ACC112 (cell line): ENCODE results near the gene CSTF1.

ENCODE experiments used
- H2AFZ ChIP-seq: fragments of 200-600 bp; sonication (generic); one replicate; pipeline ENCODE4 v1.6.0; 2017; ENCODE audit warnings: antibody characterized with exemption, low read length; ENCODE audit not compliant: unreplicated experiment
- H3K27ac ChIP-seq: fragments of 200-600 bp; sonication (generic); 2 replicates; pipeline ENCODE4 v1.5.1; 2014; ENCODE audit warnings: low read depth, mild to moderate bottlenecking, antibody characterized with exemption, low read length, moderate library complexity
- H3K27me3 ChIP-seq: fragments of 200-600 bp; sonication (generic); 2 replicates; pipeline ENCODE4 v1.6.1; 2014; ENCODE audit warnings: mild to moderate bottlenecking, antibody characterized with exemption, low read length, moderate library complexity, mixed read lengths; ENCODE audit not compliant: insufficient read depth
- H3K36me3 ChIP-seq: fragments of 200-600 bp; sonication (generic); 2 replicates; pipeline ENCODE4 v1.6.1; 2016; ENCODE audit warnings: mild to moderate bottlenecking, antibody characterized with exemption, low read length, moderate library complexity, mixed read lengths; ENCODE audit not compliant: insufficient read depth
- H3K4me1 ChIP-seq: fragments of 200-600 bp; sonication (generic); one replicate; pipeline ENCODE4 v1.6.1; 2016; ENCODE audit warnings: low read length, mixed read lengths; ENCODE audit not compliant: insufficient read depth, unreplicated experiment, control insufficient read depth
- H3K4me3 ChIP-seq: fragments of 200-600 bp; sonication (generic); 2 replicates; pipeline ENCODE4 v1.5.1; 2014; ENCODE audit warnings: mild to moderate bottlenecking, low read depth, low read length
- H3K79me2 ChIP-seq: fragments of 200-600 bp; sonication (generic); one replicate; pipeline ENCODE4 v1.6.0; 2016; ENCODE audit warnings: low read length; ENCODE audit not compliant: control insufficient read depth, unreplicated experiment, insufficient read depth

Gene CSTF1

GRCh38 chr20:56392132-56392880 lies at the start of gene CSTF1, which contains the start of gene AURKA:
TSS of gene CSTF1 (plus strand) at chr20:56392645. CDS start at chr20:56395553, 2,908 bp downstream.
TSS of gene AURKA (minus strand) at chr20:56392215. CDS start at chr20:56388197, 4,018 bp downstream.
- peak within 1 kb of the TSS; percentile 83 for H2AFZ ChIP-seq
- peak within 1 kb of the TSS; percentile 92 for H3K27ac ChIP-seq
- peaks cover 19% of the 10 kb centered on the region for H3K36me3 ChIP-seq
- H3K79me2 ChIP-seq, result peaks cover 83% of the 10 kb centered on the region
- H3K27me3 ChIP-seq, result no peaks in the 10 kb centered on the region
- peaks cover 17% of the 10 kb centered on the region for H3K4me1 ChIP-seq
- peak within 1 kb of the TSS; percentile 89 for H3K4me3 ChIP-seq

GRCh38 chr20:56342783-56343182 lies 49.7 kb upstream of the CSTF1 start:
- H2AFZ ChIP-seq, result no peak overlapping the region
- H3K27me3 ChIP-seq, result peaks cover 28% of the 10 kb centered on the region
- no peak overlapping the region for H3K4me3 ChIP-seq
- H3K36me3 ChIP-seq, result no peaks in the 10 kb centered on the region
- no peaks in the 10 kb centered on the region for H3K79me2 ChIP-seq
- no peak overlapping the region for H3K27ac ChIP-seq
- H3K4me1 ChIP-seq, result no peaks in the 10 kb centered on the region

GRCh38 chr20:56343861-56344381 lies 48.5 kb upstream of the CSTF1 start:
- Histone ChIP-seq H3K27me3 (peaks cover 28% of the 10 kb centered on the region), H3K79me2 (no peaks in the 10 kb centered on the region), H3K36me3 (no peaks in the 10 kb centered on the region), H3K4me3 (0 out of 2 replicates have a peak overlapping the region, but pooled peaks have one; percentile 43), H3K4me1 (no peaks in the 10 kb centered on the region), H3K27ac (no peak overlapping the region), H2AFZ (no peak overlapping the region)

- Histone ChIP-seq H3K27ac (no peak overlapping the region), H3K27me3 (peaks cover 28% of the 10 kb centered on the region), H3K36me3 (no peaks in the 10 kb centered on the region), H3K4me1 (no peaks in the 10 kb centered on the region), H2AFZ (no peak overlapping the region), H3K79me2 (no peaks in the 10 kb centered on the region), H3K4me3 (no peak overlapping the region)
These were observed 46.5 kb upstream of the CSTF1 start for GRCh38 chr20:56345911-56346310.

- no peak overlapping the region for H3K4me3 ChIP-seq
- no peaks in the 10 kb centered on the region for H3K4me1 ChIP-seq
- no peaks in the 10 kb centered on the region for H3K36me3 ChIP-seq
- no peak overlapping the region for H2AFZ ChIP-seq
- no peaks in the 10 kb centered on the region for H3K79me2 ChIP-seq
- H3K27ac ChIP-seq, result no peak overlapping the region
- peaks cover 27% of the 10 kb centered on the region for H3K27me3 ChIP-seq
These were observed 44.7 kb upstream of the CSTF1 start for GRCh38 chr20:56347628-56348304.

GRCh38 chr20:56348305-56348693 lies 44.1 kb upstream of the CSTF1 start:
- Histone ChIP-seq H3K27ac (no peak overlapping the region), H3K27me3 (peaks cover 26% of the 10 kb centered on the region), H3K4me1 (no peaks in the 10 kb centered on the region), H3K79me2 (no peaks in the 10 kb centered on the region), H2AFZ (no peak overlapping the region), H3K36me3 (no peaks in the 10 kb centered on the region), H3K4me3 (no peak overlapping the region)

GRCh38 chr20:56348746-56349145 lies 43.7 kb upstream of the CSTF1 start:
- Histone ChIP-seq H2AFZ (no peak overlapping the region), H3K4me1 (no peaks in the 10 kb centered on the region), H3K4me3 (no peak overlapping the region), H3K27ac (no peak overlapping the region), H3K79me2 (no peaks in the 10 kb centered on the region), H3K36me3 (no peaks in the 10 kb centered on the region), H3K27me3 (peaks cover 21% of the 10 kb centered on the region)

GRCh38 chr20:56350842-56351241 lies 41.6 kb upstream of the CSTF1 start:
- peaks cover 15% of the 10 kb centered on the region for H3K27me3 ChIP-seq
- H3K79me2 ChIP-seq, result no peaks in the 10 kb centered on the region
- H3K27ac ChIP-seq, result no peak overlapping the region
- H3K4me1 ChIP-seq, result no peaks in the 10 kb centered on the region
- no peak overlapping the region for H2AFZ ChIP-seq
- H3K36me3 ChIP-seq, result no peaks in the 10 kb centered on the region
- H3K4me3 ChIP-seq, result no peak overlapping the region

- H3K36me3 ChIP-seq, result no peaks in the 10 kb centered on the region
- no peak overlapping the region for H3K4me3 ChIP-seq
- H2AFZ ChIP-seq, result no peak overlapping the region
- H3K27me3 ChIP-seq, result peaks cover 15% of the 10 kb centered on the region
- no peaks in the 10 kb centered on the region for H3K4me1 ChIP-seq
- no peak overlapping the region for H3K27ac ChIP-seq
- no peaks in the 10 kb centered on the region for H3K79me2 ChIP-seq
These were observed 39.9 kb upstream of the CSTF1 start for GRCh38 chr20:56352345-56353055.

- Histone ChIP-seq H3K27me3 (peaks cover 15% of the 10 kb centered on the region), H3K4me3 (no peak overlapping the region), H3K36me3 (no peaks in the 10 kb centered on the region), H3K4me1 (no peaks in the 10 kb centered on the region), H3K79me2 (no peaks in the 10 kb centered on the region), H3K27ac (no peak overlapping the region), H2AFZ (no peak overlapping the region)
These were observed 39.1 kb upstream of the CSTF1 start for GRCh38 chr20:56353356-56353755.
